ENCODE data around the gene PTPRD.

Gene PTPRD

DNA sequence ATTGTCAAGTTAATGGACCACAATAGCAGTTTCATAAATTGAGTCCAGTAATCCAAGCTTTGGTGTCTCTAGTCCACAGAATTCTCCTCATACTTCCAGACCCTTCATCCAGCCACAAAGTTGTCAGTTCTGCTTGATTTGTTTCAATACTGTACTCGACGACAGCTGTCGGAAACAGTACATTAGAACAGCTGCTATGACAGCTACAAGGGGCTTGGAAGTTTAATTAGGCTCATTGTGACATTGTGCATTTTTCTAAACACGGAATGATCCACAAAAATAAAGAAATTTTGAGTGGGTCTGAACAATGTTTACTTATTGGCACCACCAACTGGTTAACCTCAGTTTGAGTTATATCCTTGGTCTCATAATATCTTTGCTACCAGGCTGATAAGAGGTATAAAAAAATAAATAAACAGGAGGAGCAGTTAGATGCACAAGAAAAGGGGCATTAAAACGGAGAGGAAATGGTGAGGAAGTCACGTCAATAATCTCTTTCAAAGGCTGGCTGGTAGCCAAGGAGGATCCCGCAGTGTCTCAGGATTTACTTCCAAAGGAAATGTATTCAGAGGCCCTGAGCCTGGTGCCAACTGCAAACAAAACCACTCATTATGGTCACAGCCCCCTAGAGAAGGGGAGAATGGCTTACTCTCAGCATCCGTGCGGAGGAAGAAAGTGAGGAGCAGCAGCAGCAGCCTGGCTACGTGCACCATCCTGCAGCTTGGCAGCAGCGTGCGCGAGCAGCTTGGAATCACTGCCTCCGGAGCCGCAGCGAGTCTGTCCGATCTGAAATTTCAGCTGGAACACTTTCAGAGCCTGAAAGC lies 1879.5 kb downstream of the PTPRD start:
- no peak for DNase-seq

GRCh38 chr9:8732367-8733075 lies 1880.3 kb downstream of the PTPRD start:
- DNase-seq = no peak

DNA sequence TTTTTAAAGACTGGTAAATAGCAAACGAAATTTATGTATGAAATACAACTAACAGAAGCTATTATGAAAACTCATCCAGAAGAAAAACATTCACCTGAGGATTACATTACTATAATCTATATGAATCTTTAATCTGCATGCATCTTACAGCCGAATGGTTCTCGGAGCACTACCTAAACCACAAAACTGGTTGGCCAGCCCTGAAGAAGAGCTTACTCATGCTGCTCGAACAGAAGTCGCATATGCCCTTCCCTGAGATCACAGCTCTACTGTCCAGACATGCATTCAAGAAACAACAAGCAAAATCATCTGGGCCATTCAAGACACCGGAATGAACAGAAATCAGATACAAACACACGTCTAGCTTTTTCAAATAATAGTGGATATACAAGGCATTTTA lies 1882.2 kb downstream of the PTPRD start:
- DNase-seq = no peak

GRCh38 chr9:8728910-8729309 lies 1883.9 kb downstream of the PTPRD start:
- DNase-seq = no peak

DNA sequence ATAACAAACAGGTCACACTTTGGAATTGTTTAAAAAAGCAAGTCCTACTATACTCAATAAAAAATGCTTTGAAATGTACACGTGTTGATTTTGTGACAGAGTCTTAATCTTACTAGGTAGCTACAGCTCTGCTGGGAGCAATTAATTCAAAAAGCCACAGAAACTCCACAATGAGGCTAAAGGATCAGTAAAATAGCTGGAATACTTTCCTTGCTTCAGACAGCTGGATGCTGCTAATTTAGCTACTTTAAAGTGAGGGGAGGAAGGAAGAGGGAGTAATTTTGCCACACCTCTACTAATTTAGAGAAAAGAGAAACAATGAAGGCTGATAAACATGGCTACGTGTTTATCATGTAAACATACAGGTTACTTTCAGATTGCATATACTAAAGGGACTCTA lies 1885.6 kb downstream of the PTPRD start:
- DNase-seq = no peak

DNA sequence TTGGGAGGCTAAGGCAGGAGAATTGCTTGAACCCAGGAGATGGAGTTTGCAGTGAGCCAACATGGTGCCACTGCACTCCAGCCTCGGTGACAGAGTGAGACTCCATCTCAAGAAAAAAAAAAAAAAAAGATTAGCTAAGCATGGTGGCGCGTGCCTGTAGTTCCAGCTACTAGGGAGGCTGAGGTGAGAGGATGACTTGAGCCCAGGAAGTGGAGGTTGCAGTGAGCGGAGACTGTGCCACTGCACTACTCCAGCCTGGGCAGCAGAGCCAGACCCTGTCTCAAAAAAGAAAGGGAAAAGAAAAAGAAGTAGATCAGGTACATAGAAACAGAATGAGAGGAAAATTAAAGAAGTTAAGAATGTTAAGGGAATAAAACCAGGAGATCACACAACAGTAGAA lies 1886.1 kb downstream of the PTPRD start:
- no peak for DNase-seq

DNA sequence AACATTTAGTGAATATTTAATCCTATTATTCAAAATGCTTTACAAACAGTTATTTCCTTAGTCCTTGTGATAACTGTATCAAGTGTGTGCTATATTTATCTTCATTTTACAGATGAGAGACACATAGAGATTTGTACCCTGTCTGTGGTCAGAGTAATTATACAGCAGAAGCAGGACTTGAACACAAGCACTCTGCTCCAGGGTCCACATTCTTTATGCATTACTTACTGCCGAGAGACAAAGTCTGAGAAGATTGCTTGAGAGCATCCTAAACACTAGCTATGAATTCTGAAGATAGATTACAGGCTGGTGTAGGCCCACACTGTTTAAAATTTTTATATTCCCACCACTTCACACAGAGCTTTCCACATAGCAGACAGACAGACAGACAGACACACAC lies 1887.2 kb downstream of the PTPRD start:
- no peak for DNase-seq

- no peak for DNase-seq
Observed at GRCh38 chr9:8724284-8725018, 1888.4 kb downstream of the PTPRD start.

DNA sequence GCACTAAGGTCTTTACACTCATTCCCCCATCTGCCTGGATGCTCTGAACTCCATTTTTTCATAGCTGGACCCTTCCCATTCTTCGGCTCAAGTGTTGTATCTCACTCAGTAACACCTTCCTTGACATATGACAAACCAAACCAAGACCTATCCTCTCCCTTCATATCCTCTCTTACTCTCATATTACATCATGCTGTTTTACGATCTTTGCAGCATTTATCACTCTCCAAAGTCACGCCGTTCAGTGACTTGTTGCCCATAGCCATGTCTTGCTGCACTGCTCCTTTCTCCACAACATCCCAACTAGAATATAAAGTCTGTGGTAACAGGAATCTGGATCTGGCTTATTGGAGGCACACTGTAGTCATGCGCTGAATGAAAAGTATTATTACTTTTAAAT lies 1889.6 kb downstream of the PTPRD start:
- no peak for DNase-seq

DNA sequence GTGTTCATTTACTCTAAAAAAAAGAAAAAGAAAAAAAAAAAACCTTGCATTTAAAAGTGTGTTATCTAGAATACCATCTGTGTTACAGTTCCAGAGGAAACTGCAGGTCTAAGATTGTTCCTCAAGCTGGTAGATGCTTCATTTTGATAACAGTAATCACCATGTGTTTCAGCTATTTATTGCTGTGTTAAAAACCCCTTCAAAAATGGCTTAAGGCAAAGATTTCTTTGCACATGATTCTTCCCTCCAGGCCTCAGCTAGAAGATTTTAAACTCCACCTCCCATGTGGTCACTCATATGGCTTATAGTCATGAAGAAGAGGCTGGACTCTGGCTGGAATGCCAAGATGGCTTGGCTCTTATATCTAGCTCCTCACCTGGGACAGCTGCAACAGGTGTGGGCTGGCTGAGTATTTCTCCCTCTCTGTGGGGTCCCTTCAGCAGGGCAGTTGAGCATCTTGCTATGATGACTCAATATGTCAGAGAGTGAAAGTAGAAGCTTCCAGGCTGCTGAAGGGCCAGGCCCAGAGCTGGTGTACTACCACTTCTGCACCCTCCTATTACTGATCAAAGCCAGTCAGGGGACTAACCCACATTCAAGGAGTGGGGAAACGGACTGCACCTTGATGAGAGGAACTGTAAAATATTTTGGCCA lies 1892.8 kb downstream of the PTPRD start:
- no peak for DNase-seq

DNA sequence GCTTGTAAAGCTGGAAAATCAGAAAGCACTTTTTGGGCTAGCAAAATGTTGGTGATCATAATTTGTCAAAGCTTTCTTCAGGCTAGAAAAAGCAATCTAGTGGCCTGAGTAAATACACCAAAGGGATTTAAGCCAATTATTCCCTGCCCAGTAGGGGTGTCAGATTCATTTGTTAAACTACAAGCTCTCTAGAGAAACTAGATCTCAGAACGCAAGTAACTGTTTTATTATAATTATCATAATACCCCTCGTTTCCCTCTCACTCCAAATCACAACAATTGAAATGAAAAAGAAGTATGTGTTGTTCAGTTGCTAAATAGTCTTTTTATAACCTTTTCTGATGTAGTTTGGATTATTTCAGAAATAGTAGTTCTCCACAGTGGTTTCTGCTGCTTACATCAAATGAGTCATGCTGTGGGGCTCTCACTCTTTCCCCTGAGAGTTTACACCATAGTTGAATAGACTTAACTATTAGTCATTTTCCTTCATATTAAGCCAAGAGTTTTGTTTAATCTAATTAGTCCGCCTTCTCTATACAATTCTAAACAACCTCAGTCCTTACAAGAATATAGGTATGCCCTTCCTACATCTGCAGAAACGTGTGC lies 1894.6 kb downstream of the PTPRD start:
- DNase-seq = no peak

DNA sequence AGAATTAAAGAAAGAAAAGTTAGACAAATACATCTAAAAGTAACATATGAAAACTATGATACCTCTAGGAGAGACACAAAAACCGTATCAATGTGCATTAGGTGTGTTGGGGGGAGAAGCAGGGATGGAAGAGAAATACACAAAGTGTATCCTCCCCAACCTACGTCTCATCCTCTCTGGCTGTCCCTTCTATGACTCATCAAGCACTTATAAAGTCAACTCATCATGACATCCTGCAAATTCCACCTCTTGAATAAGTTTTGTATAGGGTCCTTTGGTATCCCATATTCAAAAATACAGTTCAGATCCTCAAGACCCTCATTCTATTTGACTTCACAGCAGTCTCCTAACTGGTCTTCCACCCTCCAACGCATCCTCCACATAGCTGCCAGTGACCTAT lies 1895.7 kb downstream of the PTPRD start:
- no peak for DNase-seq

GRCh38 chr9:8715788-8716187 lies 1897.0 kb downstream of the PTPRD start:
- DNase-seq = no peak

DNA sequence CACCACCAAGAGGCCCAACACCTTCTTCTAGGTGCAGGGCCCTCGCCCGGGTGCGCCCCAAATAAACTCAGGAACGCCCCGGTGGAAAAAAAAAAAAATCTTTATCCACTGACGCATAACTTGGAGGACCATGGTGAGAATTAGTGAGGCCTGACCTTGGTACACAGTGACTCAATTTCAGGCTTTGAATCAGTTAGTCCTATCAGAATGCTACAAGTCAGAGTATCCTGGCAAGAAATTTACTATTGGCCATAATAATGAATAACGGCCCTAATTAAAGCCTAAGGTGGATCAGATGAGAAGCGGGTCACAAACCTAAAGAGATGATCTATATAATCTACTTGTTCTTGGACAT lies 1899.0 kb downstream of the PTPRD start:
- no peak for DNase-seq

GRCh38 chr9:8713149-8713810 lies 1899.5 kb downstream of the PTPRD start:
- no peak for DNase-seq

DNA sequence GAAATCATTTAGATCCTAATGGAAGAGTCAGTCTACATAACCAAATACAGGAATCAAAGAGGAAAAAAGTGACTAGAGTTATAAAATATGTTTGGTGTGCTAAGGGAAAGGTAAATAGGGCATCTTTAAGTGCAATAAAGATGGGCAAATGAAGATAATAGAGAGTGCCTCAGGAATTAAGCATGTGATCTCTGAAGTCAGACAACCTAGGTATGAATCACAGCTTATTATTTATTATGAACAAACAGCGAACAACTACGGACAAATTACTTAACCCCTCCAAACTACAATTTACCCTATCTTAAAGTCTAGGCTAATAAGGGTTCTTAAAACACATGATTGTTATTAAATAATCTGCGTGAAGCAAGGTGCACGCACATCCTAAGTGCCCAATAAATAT lies 1903.1 kb downstream of the PTPRD start:
- no peak for DNase-seq

DNA sequence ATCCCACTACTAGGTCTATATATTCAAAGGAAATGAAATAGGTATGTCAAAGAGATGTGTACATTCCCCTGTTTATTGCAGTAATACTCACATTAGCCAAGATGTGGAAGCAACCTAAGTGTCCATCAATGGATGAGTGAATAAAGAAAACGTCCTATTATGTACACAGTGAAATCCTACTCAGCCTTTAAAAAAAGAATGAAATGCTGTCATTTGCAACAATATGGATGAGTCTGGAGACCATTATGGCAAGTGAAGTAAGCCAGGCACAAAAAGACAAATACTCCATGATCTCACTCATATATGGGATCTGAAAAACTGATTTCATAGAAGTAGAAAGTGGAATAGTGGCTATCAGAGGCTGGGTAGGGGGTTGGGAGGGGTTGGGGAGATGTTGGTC lies 1904.1 kb downstream of the PTPRD start:
- DNase-seq = no peak

- no peak for DNase-seq
Observed at GRCh38 chr9:8706998-8707397, 1905.8 kb downstream of the PTPRD start.

GRCh38 chr9:8706531-8706930 lies 1906.3 kb downstream of the PTPRD start:
- no peak for DNase-seq

- DNase-seq = no peak
Observed at GRCh38 chr9:8705861-8706260, 1906.9 kb downstream of the PTPRD start.

DNA sequence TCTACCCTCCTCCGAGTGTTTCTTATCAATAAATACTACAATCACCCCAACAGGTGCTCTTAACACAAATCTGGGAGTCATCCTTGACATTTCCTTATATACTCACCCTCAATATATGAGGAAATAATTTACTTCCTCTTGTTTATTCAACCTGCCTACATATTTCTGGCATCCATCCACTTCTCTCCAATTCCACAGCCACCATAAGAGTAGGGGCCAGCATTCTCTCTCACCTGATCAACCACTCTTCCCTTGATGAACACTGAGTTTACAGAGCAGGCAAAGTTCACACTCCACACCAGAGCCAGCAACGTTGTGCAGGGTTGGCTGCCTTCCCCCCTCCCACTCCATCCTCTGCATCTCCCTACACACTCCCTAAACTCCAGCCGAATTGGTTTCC lies 1908.9 kb downstream of the PTPRD start:
- DNase-seq = no peak

- DNase-seq = no peak
Observed at GRCh38 chr9:8701904-8702303, 1910.9 kb downstream of the PTPRD start.

All from inflammatory macrophage treated with lipopolysaccharide for 4 hours (primary cell).